Measurements from ENCODE around the gene LNX1.

LNX1 gene

GRCh38 chr4:53591372-53591892 lies at the start of gene LNX1:
LNX1 (minus strand) TSS chr4:53591486; CDS start chr4:53574002, 17,484 bp downstream.
- DNase-seq (ENCODE audit: low read depth, low spot score) = no peak

GRCh38 chr4:53640576-53641453 lies 49.5 kb upstream of the LNX1 start:
- DNase-seq (ENCODE audit: low read depth, low spot score) = no peak

GRCh38 chr4:53638919-53639318 lies 47.6 kb upstream of the LNX1 start:
- DNase-seq (ENCODE audit: low read depth, low spot score) = no peak

- no peak for DNase-seq (ENCODE audit: low read depth, low spot score)
These were observed 46.1 kb upstream of the LNX1 start for GRCh38 chr4:53637348-53637747.

- no peak for DNase-seq (ENCODE audit: low read depth, low spot score)
These were observed 44.6 kb upstream of the LNX1 start for GRCh38 chr4:53635697-53636483.

- DNase-seq (ENCODE audit: low read depth, low spot score) = no peak
These were observed 42.3 kb upstream of the LNX1 start for GRCh38 chr4:53633608-53634007.

GRCh38 chr4:53629296-53629695 lies 38.0 kb upstream of the LNX1 start:
- DNase-seq (ENCODE audit: low read depth, low spot score) = no peak

GRCh38 chr4:53626491-53626890 lies 35.2 kb upstream of the LNX1 start:
- no peak for DNase-seq (ENCODE audit: low read depth, low spot score)

- DNase-seq (ENCODE audit: low read depth, low spot score) = no peak
These were observed 34.6 kb upstream of the LNX1 start for GRCh38 chr4:53625888-53626287.

GRCh38 chr4:53622739-53623151 lies 31.5 kb upstream of the LNX1 start:
- DNase-seq (ENCODE audit: low read depth, low spot score) = no peak

- no peak for DNase-seq (ENCODE audit: low read depth, low spot score)
These were observed 29.7 kb upstream of the LNX1 start for GRCh38 chr4:53620956-53621355.

- DNase-seq (ENCODE audit: low read depth, low spot score) = no peak
These were observed 28.1 kb upstream of the LNX1 start for GRCh38 chr4:53619431-53619830.

GRCh38 chr4:53618321-53618720 lies 27.0 kb upstream of the LNX1 start:
- no peak for DNase-seq (ENCODE audit: low read depth, low spot score)

GRCh38 chr4:53617101-53617680 lies 25.9 kb upstream of the LNX1 start:
- DNase-seq (ENCODE audit: low read depth, low spot score) = no peak

GRCh38 chr4:53616219-53616618 lies 24.9 kb upstream of the LNX1 start:
- no peak for DNase-seq (ENCODE audit: low read depth, low spot score)

GRCh38 chr4:53614591-53614990 lies 23.3 kb upstream of the LNX1 start:
- no peak for DNase-seq (ENCODE audit: low read depth, low spot score)

GRCh38 chr4:53613428-53613827 lies 22.1 kb upstream of the LNX1 start:
- DNase-seq (ENCODE audit: low read depth, low spot score) = no peak

GRCh38 chr4:53608649-53609048 lies 17.4 kb upstream of the LNX1 start:
- DNase-seq (ENCODE audit: low read depth, low spot score) = no peak

- no peak for DNase-seq (ENCODE audit: low read depth, low spot score)
These were observed 17.0 kb upstream of the LNX1 start for GRCh38 chr4:53608242-53608641.

GRCh38 chr4:53605783-53606182 lies 14.5 kb upstream of the LNX1 start:
- DNase-seq (ENCODE audit: low read depth, low spot score) = no peak

- DNase-seq (ENCODE audit: low read depth, low spot score) = no peak
These were observed 11.1 kb upstream of the LNX1 start for GRCh38 chr4:53602390-53602789.

GRCh38 chr4:53601251-53601764 lies 10.0 kb upstream of the LNX1 start:
- DNase-seq (ENCODE audit: low read depth, low spot score) = no peak
